ENCODE results near the gene FUT7.

The FUT7 gene

GRCh38 chr9:137030538-137031527 lies 1.1 kb downstream of the FUT7 start:
- DNase-seq = peak; percentile 34 to 52

GRCh38 chr9:137030006-137030405 lies 1.9 kb downstream of the FUT7 start:
- no peak for DNase-seq

GRCh38 chr9:137029058-137029936 lies 2.6 kb downstream of the FUT7 start:
- DNase-seq = peak; percentile 12 to 15

- DNase-seq = peak; percentile 32 to 59
These were observed 3.4 kb downstream of the FUT7 start for GRCh38 chr9:137028263-137029057.

GRCh38 chr9:137027369-137028262 lies 4.3 kb downstream of the FUT7 start, which contains the start of gene ABCA2:
Gene ABCA2, minus strand, starts transcription at chr9:137028237. Its CDS starts 97 bp downstream, at chr9:137028140.
- no peak for DNase-seq

GRCh38 chr9:137026828-137027227 lies 5.1 kb downstream of the FUT7 start:
- DNase-seq = no peak

- no peak for DNase-seq
These were observed 5.5 kb downstream of the FUT7 start for GRCh38 chr9:137026384-137026783.

GRCh38 chr9:137025517-137025966 lies 6.3 kb downstream of the FUT7 start:
- DNase-seq = no peak

GRCh38 chr9:137023583-137023991 lies 8.3 kb downstream of the FUT7 start:
- DNase-seq = no peak

- no peak for DNase-seq
These were observed 8.7 kb downstream of the FUT7 start for GRCh38 chr9:137023157-137023556.

- DNase-seq = no peak
These were observed 9.3 kb downstream of the FUT7 start for GRCh38 chr9:137022662-137023008.

GRCh38 chr9:137021979-137022661 lies 9.8 kb downstream of the FUT7 start:
- DNase-seq = peak; percentile 14 to 46

- no peak for DNase-seq
These were observed 10.3 kb downstream of the FUT7 start for GRCh38 chr9:137021568-137021978.

GRCh38 chr9:137020771-137021567 lies 10.9 kb downstream of the FUT7 start:
- DNase-seq = no peak

- no peak for DNase-seq
These were observed 11.8 kb downstream of the FUT7 start for GRCh38 chr9:137019891-137020683.

GRCh38 chr9:137018761-137019559 lies 12.9 kb downstream of the FUT7 start:
- DNase-seq = no peak

- DNase-seq = no peak
These were observed 13.9 kb downstream of the FUT7 start for GRCh38 chr9:137017791-137018497.

GRCh38 chr9:137017071-137017470 lies 14.8 kb downstream of the FUT7 start:
- no peak for DNase-seq
